NCI-H1048 (cell line): Measurements from ENCODE around the gene ADAMTS6.

Source experiments
- DNase-seq: peaks from one replicate; lab custom pipeline; 2025; lab: John Stamatoyannopoulos, UW

ADAMTS6 gene

DNA sequence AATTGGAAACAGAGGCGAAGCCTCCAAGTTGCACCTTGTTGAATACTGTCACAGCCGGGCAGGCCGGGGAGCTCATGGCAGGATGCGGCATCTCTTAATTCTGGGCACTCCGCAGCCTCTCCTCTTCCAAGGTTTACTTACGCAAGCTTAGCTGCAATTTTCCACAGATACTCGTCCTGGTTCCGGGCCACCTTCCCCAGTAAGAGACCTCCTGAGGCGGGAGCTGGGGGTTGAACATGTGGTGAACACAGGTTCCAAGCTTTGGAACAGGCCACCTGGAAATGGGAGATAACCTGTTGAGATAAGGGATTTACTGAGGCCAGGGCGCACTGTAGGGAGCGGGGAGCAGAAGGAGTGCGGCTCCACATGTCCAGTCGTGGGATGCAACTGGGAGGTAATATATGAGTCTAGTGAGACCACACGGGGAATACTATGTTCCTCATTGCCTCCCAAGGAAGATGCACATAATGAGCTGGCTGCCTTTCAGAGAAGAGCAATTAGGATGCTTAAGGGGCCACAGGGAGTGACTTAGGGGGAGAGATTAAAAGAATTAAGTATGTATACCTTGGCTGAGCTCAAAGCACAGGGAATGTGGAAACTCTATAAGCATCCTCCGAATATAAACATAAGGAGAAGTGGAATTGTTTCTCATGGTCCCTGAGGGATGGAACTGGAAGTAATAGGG is 377.8 kb downstream of the ADAMTS6 start:
- no peak for DNase-seq

- DNase-seq, result no peak
Observed at GRCh38 chr5:65102976-65103711, 378.6 kb downstream of the ADAMTS6 start.

DNA sequence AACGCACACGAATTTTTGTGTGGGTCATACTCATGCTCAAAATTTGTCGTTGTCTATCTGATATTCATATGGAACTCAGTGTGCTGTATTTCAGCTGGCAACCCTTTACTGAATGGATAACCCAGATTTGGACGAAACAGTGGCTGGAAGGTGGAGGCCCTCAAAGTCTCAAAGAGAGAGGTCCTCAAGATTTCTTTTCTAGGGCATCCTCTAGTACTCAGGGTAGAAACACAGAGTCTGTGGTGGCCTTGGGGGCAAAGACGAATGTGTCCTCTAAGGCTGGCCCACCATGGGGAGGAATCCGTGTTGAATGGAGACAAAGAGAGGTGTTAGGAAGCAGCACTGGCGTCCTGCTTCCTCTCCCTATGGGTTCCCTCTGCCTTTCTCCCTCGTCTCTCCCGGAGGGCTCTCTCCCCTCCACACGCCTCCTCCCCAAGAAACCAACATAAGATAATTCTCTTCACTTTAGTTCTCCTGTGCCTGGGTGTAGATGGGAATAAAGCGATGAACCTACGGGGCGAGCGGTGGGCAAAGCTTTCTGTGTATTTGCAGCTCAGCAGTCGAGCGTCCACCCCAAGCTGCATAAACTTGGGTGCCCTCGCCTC is 379.2 kb downstream of the ADAMTS6 start:
- DNase-seq, result no peak

DNA sequence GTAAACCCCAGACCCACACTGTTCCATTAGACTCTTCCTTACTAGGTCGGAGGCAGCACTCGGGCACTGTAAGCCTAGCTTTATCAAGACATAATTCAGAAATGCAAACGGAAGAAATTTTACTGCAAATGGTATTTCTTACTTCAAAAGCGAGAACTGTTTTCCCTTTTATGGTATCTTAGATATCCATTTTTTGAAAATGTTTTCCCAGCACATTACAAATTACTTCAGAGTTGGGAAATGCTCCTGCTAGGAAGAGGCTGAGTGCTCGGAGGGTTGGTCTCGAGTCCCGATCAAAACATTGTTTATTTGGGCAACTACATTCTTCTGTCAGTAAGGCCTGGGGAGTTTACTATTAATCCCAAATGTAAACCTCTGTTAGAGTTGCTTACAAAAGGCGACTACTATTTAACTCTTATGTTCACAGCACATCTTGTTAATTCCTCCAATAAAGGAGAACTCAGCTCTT is 380.1 kb downstream of the ADAMTS6 start:
- no peak for DNase-seq

- peak; percentile 2 for DNase-seq
Observed at GRCh38 chr5:65100911-65101631, 380.6 kb downstream of the ADAMTS6 start.
